Measurements from ENCODE around the gene FEM1B. TPM values are rescaled to one million over a fixed set of nuclear protein-coding genes. Genes with fewer than 3 reads are reported as not detected.

Gene FEM1B
- total RNA-seq, 4 donors from 2014 or later = 32.9 to 48.5 (median 40.9) TPM

DNA sequence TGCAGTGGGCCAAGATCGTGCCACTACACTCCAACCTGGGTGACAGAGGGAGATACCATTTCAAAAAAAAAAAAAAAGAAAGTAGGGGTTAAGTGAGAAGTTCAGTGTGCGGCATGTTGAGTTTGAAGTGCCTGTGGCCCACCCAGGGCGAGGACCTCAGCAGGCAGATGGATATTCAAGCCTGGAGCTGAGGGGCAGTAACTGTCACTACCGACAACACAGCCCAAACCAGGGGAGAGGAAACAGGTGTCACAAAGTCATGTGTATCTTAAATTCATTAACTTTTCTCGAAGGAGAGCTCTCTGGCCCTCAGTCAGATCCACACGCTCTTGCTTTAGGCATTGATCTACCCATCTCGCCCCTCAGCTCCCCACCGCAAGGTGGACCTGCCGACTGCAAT lies 45.3 kb downstream of the FEM1B start:
- ATAC-seq (ENCODE audit: low FRiP score) = no peak
- no peak for DNase-seq (ENCODE audit: low spot score)
- TF ChIP-seq, protein P1, sequence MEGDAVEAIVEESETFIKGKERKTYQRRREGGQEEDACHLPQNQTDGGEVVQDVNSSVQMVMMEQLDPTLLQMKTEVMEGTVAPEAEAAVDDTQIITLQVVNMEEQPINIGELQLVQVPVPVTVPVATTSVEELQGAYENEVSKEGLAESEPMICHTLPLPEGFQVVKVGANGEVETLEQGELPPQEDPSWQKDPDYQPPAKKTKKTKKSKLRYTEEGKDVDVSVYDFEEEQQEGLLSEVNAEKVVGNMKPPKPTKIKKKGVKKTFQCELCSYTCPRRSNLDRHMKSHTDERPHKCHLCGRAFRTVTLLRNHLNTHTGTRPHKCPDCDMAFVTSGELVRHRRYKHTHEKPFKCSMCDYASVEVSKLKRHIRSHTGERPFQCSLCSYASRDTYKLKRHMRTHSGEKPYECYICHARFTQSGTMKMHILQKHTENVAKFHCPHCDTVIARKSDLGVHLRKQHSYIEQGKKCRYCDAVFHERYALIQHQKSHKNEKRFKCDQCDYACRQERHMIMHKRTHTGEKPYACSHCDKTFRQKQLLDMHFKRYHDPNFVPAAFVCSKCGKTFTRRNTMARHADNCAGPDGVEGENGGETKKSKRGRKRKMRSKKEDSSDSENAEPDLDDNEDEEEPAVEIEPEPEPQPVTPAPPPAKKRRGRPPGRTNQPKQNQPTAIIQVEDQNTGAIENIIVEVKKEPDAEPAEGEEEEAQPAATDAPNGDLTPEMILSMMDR (IDR thresholded peaks at IDR 0.05) = no peak

GRCh38 chr15:68325726-68326125 lies 48.2 kb downstream of the FEM1B start:
- ATAC-seq (ENCODE audit: low FRiP score) (no peak), DNase-seq (ENCODE audit: low spot score) (no peak)
- TF ChIP-seq, protein P1 (IDR thresholded peaks at IDR 0.05) = no peak

- DNase-seq (ENCODE audit: low spot score) (no peak), ATAC-seq (ENCODE audit: low FRiP score) (no peak)
- TF ChIP-seq, protein P1 (IDR thresholded peaks at IDR 0.05) = no peak
These were observed 49.3 kb downstream of the FEM1B start for GRCh38 chr15:68326711-68327354.

- ATAC-seq (ENCODE audit: low FRiP score) (no peak), DNase-seq (ENCODE audit: low spot score) (no peak)
- TF ChIP-seq, protein P1 (IDR thresholded peaks at IDR 0.05) = no peak
These were observed 50.9 kb downstream of the FEM1B start for GRCh38 chr15:68328443-68328842.

GRCh38 chr15:68328964-68329363 lies 51.4 kb downstream of the FEM1B start:
- DNase-seq (ENCODE audit: low spot score) = no peak

GRCh38 chr15:68330416-68330815 lies 52.9 kb downstream of the FEM1B start:
- TF ChIP-seq, protein P1 (IDR thresholded peaks at IDR 0.05) = no peak
- no peak for ATAC-seq (ENCODE audit: low FRiP score)

More at GRCh38 chr15:68328964-68329363, 51.4 kb downstream of the FEM1B start:
- TF ChIP-seq, protein P1 (IDR thresholded peaks at IDR 0.05) = no peak
- no peak for ATAC-seq (ENCODE audit: low FRiP score)

DNA sequence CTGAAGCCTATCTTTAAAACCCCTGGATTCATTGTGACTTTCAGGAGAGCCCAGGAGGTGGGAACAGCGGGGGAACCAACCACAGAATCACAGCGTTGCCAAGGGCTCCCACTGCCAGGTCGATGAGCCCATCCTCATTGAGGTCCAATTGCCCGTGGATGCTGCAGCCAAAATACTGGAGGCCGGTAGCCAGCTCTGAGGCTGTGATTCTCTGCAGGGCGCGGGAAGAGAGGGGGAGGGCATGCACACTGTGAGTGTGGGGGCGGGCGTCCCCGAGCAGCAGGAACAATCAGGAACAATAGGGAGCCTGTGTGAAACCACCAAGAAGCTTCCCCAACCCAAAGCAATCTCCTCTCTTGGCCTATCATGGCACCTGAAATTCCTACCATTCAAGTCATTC lies 53.4 kb downstream of the FEM1B start:
- ATAC-seq (ENCODE audit: low FRiP score) = no peak
- DNase-seq (ENCODE audit: low spot score) = no peak
- TF ChIP-seq, protein P1 (IDR thresholded peaks at IDR 0.05) = no peak

More at GRCh38 chr15:68330416-68330815, 52.9 kb downstream of the FEM1B start:
- DNase-seq (ENCODE audit: low spot score) = no peak
